ENCODE measurements around the gene DLG1.
A peak's percentile ranks its signal among the peaks of the same experiment; 100 is the strongest.

The DLG1 gene

GRCh38 chr3:197317250-197317963 is 19.0 kb upstream of the DLG1 start:
- DNase-seq (ENCODE audit: low read depth in 2 of 2) = no peak

DNA sequence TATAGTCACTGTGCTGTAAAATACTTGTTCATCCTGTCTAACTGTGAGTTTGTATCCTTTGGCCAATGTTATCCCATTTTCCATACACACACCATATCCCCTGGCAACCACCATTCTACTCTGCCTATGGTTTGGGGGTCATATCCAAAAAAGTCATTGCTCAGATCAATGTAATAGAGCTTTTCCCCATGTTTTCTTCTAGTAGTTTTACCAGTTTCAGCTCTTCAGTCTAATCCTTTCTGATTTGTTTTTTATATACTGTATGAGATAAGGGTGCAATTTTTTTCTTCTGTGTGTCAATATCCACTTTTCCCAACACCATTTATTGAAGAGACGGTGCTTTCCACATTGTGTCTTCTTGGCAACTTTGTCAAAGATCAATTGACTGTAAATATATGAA is 14.0 kb upstream of the DLG1 start:
- DNase-seq (ENCODE audit: low read depth in 2 of 2) = no peak

- no peak for DNase-seq (ENCODE audit: low read depth in 2 of 2)
These were observed 13.2 kb upstream of the DLG1 start for GRCh38 chr3:197311591-197311990.

DNA sequence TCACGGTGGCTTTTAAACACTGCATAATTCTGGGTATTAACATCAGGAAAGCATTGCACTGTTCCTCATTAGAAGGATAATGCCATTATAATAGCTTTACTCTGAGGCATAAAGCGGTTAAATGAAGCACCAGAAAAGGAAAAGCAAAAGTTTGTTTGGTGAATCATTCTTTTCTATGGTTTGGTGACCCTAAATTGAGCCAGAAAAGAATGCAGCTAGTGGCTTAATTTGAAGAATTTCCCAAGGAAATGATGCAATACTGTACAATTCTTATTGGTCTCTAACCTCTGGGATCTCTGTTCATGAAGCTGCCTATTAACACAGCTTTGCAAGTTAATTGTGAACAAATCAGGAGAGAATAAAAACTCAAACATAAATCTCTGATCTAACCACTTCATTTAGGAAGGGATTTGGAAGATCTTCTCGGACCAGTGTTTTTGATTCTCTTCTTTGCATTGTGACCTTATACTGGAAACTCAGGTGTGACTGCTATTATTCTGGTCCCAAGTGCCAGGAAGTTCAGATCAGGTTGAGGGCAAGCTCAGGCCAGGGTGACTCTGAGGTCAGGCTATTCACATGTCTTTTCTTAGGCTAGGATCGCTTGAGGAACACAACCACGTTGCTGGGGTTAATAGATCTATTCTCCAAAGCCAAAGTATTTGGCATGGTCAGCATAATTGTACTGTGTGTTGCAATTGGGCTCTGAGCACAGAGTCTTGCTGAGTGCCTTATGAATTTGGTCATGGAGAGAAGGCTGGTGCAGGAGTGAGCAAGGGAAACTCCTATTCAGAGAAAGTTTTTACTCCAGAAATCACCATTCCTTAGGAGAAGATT is 11.3 kb upstream of the DLG1 start:
- DNase-seq (ENCODE audit: low read depth in 2 of 2) = no peak

DNA sequence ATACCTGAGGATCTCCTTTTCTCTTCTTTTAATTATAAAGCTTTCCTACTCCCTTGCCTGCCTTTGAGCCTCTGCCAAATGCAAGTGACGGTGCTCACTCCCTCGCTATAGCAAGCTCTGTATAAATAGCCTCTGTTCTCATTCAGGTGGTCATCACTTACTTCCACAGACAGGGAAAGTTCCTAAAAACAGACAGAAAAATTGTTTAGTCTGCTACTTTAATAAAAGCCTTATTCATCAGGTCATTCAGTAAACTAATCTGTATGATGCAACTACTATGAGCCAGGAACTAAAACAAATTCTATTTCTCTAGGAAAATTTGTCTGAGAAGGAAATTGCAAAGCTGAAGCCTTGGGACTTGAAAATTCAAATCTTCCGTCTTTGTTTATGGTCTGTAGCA is 10.2 kb upstream of the DLG1 start:
- DNase-seq (ENCODE audit: low read depth in 2 of 2) = no peak

- DNase-seq (ENCODE audit: low read depth in 2 of 2) = no peak
These were observed 8.1 kb upstream of the DLG1 start for GRCh38 chr3:197306374-197307086.

DNA sequence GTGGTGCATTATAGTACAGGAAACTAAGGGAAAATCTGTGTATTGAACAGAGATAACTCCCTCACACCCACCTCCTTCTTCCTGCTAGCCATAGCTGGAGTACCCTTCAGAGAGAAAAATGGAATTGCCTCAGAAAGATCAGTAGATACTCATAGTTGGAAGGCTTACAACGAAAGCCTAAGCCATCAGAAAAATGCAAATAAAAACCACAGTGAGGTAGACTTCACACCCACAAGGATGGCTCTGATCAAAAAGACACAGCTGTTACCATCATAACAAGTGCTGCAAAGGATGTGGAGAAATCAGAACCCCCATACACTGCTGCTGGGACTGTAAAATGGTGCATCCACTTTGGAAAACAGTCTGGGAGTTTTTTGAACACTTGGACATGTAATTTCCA is 7.4 kb upstream of the DLG1 start:
- DNase-seq (ENCODE audit: low read depth in 2 of 2) = no peak

DNA sequence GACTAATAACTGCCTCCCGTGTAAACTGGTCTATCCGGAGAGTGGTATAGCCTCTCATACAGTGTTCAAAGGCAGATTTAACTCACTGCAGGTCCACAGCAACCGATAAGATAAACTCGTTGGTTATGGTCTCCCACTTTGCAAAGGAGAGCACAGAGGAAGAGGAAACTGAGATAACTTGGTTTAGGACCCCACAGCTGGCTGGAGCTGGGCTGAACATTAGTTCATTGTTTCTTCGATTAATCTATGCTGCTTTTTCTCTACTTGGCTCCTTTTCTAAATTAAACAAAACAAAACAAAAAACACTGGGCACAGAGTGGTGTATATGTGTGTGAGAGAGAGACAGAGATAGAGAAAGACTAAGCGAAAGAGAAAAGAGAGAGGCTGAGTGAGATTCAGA is 5.0 kb upstream of the DLG1 start:
- no peak for DNase-seq (ENCODE audit: low read depth in 2 of 2)

DNA sequence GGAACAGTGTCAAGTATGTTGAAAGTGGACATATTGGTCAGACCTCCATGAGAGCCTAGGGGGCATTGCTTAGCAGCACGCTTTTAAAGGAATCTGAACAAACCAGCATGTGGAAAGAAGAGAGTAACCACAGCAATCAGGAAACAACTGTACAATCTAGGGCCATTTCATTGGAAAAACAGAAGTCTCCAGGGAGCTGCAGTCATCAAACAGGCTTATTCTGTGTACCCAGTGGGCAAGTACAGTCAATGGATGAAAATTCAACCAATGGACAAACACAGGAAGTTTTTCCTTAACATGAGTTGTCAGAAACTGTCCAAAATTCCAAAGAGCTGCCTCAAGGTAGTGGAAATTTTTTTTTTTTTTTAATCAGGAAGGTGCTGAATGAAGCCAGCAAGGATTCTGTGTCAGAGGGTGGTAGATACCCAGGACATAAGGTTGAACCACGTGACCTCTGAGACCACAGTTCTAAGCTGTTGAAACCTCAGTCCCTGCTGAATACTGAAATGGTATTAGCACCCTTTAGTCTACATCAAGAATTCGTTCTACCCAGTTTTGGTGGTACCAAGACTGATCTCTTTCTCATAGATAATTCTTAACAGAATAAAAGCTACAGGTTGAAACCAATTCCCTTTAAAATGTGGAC is 4.4 kb upstream of the DLG1 start:
- DNase-seq (ENCODE audit: low read depth in 2 of 2) = no peak

DNA sequence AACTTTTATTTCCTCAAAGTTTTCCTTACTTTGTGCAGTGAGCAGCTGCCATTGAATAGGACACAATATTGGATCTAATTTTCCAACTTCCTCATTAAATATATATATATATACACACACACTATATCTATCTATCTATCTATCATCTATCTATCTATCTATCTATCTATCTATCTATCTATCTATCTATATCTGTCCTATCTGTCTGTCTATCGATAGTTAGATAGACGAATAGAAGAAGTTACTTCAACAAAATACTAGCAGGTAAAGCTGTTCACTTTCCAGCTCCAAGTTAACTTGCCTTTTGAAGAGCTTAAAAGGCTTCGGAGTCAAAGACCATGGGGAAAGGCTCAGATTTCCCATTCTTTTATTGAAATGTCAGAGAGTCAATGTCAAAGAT is 3.6 kb upstream of the DLG1 start:
- no peak for DNase-seq (ENCODE audit: low read depth in 2 of 2)

DNA sequence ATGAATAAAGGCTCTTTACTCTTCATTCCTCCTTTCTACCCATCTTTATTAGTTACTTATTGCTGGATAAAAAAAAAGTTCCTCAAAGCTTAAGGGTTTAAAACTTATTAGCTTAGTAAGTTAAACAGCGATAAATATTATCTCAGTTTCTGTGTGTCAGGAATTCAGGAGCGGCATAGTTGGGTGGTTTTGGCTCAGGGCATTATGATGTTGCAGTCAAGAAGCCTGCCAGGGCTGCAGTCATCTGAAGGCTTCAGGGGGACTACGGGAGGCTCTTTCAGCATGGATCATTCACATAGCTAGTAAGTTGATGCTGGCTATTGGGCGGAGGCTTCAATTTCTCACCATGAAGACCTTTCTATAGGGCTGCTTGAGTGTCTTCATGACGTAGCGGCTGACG is 1.9 kb upstream of the DLG1 start:
- DNase-seq (ENCODE audit: low read depth in 2 of 2) = no peak

DNA sequence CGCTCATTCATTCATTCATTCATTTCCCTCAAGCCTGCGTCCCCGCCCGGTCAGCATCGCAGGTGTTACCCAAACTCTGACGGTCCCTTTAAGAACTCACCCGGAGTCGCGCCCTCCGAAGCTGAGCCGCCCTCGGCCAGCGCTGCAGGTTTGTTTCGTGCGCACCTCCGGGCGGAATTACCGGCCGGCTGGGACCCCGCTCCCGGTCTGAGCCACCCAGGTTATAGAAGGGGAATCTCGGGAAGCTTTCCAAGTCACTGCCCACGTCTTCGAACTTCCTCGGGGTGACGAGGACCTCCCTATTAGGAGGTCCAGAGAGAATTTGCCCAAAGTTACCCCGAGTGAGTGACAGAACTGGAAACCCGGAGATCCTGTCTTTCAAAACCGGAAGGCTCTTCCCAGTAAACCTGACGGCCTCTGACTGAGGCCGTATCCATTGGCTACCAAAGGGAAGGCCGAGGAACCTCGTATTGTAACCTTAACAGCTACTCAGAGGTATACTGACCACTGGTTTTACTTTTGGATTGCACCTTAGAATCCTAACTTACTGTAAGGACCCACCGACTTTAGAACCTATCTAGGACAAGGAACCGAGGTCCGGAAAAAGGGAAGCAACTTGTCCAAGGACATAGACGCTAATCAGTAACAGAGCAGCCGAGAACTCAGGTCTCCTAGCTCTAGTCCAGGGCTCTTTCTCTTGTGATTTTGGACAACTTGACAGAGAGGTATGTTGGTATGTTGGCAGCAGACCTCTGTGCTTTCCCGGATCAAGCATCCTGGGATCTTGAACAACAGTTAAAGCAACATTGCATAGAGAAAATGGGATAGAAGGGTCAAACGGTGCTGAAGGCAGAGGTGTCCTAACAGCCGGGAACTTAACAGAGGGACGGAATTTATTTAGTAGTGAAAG is 788 bp upstream of the DLG1 start:
- DNase-seq (ENCODE audit: low read depth in 2 of 2) = peak in 1 of 2 donors; percentile 6

DNA sequence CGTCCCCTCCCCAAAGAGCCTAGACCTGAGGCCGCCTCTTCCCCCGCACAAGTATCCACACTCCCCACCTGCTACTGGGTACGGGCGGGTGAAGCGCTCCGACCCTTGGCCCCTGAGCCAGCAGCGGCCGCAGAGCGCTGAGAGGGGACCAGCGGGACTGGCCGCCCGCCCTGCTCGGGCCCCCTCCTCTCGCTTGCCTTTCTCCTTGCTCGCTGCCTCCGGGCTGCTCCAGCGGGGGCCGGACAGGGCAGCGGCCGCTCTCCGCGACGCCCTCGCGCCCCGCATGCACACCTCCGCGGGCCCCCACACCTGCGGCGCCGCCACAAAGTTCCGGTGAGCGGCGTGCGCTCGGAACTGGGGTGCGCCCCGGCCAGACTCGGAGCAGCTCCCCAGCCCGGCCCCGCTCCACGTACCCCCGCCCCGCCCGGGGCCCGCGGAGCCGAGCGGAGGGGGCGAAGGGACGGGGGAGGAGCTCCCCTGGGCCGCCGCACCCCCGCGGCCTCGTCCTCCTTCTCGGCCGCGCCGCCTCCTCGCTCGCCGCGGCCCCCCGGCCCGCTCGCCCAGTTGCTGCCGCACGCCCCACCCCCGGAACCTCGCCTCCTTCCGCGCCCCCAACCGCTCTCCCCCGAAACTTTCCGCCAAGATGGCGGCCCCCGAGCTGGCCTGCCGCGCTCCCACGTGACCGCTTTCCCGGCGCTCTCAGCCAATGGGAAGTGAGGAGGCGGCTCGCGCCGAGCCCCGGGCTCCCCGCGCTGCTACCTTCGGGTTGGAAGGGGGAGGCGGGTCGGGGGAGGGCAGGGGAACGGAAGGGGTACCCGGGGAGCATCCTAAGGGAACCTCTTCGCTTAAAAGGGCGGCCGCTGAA is 704 bp downstream of the DLG1 start:
- peak; percentile 78 to 88 for DNase-seq (ENCODE audit: low read depth in 2 of 2)

GRCh38 chr3:197297002-197297401 is 1.4 kb downstream of the DLG1 start:
- no peak for DNase-seq (ENCODE audit: low read depth in 2 of 2)

DNA sequence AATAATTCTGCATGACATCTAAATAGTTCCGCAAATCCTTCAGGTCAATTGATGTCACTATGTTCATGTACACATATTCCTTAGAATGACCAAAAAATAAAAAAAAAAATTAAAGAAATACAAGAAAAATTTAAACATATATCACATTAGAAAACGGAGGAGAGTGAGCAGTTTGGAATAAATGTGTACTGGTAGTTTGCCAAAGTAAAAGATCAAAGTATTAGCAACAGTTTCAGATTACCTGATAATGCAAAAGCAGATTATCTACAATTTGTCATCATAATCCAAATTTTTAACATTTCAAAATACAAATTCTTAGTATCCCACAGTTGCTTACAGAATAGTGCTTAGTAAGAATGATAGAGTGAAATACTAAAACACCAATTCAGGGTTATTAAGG is 1.9 kb downstream of the DLG1 start:
- DNase-seq (ENCODE audit: low read depth in 2 of 2) = no peak

DNA sequence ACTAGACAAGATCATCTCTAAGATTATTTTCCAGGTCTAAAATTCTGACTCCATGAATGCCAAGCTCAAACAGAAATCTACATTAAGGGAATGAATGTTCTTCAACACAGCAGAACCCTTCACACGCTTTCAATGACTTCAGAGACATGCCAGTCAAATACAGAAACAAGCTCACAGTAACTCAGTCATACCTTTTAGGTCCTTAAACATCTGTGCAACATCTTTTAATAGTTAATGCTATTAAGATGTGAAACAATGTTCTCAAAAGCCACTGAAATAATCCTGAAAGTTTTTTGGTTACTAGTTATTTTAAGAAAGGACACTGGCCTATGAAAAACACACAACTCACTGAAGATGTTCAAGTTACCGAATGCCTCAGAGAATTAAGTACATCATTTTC is 2.5 kb downstream of the DLG1 start:
- no peak for DNase-seq (ENCODE audit: low read depth in 2 of 2)

DNA sequence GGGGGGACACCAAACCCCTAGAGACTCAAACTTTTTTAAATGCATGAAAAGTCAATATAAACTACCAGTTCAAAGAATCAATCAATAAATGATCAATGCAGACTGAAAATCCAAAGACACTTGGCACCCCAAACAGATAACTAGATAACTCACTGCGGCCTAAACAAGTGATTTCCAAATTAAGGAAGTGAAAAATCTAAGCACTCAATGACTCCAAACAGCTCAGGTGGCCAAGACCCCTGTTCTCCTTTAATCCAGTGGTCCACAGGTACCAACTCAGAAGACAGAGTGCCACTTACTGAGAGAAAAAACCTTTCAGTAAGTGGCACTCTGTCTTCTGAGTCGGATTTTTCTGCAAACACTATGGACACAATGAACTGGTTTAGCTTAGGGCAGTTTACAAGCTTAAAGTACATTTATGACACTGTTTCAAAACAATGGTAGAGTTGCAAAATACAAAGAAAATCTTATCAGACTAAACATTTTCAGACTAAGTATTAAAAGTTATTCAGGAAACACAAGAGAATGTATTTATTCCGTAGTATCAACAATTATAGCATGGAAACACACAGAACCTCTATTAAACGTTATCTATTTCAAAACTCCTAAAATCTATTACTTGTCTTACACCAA is 4.7 kb downstream of the DLG1 start:
- no peak for DNase-seq (ENCODE audit: low read depth in 2 of 2)

- no peak for DNase-seq (ENCODE audit: low read depth in 2 of 2)
These were observed 5.8 kb downstream of the DLG1 start for GRCh38 chr3:197292648-197293047.

DNA sequence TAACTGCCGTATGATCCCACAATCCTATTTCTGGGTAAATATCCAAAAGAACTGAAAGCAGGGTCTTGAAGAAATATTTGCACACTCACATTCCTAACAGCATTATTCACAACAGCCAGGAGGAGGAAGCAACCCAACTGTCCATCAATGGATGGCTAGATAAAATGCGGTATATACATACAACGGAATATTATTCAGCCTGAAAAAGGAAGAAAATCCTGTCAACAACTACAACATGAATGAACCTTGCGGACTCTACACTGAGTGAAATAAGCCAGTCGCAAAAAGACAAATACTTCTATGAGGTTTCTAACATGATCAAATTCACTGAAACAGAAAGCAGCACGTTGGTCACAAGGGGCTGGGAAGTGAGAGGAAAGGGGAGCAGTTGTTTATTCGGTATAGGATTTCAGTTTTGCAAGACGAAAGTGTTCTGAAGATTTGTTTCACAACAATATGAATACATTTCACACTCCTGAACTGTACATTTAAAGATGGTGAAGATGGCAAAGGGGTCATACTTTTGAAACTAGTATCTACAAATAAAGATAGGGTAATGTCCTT is 6.2 kb downstream of the DLG1 start:
- no peak for DNase-seq (ENCODE audit: low read depth in 2 of 2)
